C4-2B (cell line): ENCODE data around the gene ACLY.

Experiments used
- H3K27ac ChIP-seq: fragments of 450-650 bp; 2 replicates; pipeline ENCODE4 v1.5.1; 2017
- CTCF ChIP-seq: fragments of 450-650 bp; conservative IDR thresholded peaks from 2 replicates; pipeline ENCODE4 v1.5.1; 2017; ENCODE audit warnings: mild to moderate bottlenecking
- ZFX ChIP-seq: fragments of 450-650 bp; IDR thresholded peaks from 2 replicates; pipeline ENCODE4 v1.6.1; 2017

The ACLY gene

DNA sequence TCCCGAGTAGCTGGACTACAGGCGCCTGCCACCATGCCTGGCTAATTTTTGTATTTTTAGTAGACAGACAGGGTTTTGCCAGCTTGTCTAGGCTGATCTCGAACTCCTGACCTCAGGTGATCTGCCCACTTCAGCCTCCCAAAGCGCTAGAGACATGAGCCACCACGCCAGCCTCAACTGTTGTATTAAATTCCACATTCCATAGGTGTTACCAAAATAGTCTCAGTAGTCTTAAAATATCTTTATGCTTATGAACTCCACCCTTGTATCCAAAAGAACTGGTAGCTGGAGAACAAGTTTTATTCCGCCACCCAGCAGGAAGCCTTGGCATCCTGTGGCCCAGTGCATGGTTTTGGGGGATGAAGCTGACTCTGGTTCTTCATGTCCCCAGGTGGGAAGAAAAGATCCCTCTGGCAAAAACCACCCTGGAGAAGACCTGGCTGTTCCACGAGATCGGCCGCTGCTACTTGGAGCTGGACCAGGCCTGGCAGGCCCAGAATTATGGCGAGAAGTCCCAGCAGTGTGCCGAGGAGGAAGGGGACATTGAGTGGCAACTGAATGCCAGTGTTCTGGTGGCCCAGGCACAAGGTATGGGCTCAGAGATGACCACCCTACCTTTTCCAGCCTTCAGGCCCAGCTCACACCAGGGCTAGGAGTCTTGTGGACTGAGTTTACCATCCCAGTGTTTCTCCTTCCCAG, 30.2 kb upstream of the ACLY start:
- no peak overlapping the region for H3K27ac ChIP-seq
- TF ChIP-seq CTCF (no peak), ZFX (no peak)

GRCh38 chr17:41944943-41945342, 26.2 kb upstream of the ACLY start:
- TF ChIP-seq CTCF (no peak), ZFX (no peak)
- H3K27ac ChIP-seq: no peak overlapping the region

- no peak overlapping the region for H3K27ac ChIP-seq
- TF ChIP-seq ZFX (no peak), CTCF (no peak)
Observed at GRCh38 chr17:41943492-41943891, 24.7 kb upstream of the ACLY start.

DNA sequence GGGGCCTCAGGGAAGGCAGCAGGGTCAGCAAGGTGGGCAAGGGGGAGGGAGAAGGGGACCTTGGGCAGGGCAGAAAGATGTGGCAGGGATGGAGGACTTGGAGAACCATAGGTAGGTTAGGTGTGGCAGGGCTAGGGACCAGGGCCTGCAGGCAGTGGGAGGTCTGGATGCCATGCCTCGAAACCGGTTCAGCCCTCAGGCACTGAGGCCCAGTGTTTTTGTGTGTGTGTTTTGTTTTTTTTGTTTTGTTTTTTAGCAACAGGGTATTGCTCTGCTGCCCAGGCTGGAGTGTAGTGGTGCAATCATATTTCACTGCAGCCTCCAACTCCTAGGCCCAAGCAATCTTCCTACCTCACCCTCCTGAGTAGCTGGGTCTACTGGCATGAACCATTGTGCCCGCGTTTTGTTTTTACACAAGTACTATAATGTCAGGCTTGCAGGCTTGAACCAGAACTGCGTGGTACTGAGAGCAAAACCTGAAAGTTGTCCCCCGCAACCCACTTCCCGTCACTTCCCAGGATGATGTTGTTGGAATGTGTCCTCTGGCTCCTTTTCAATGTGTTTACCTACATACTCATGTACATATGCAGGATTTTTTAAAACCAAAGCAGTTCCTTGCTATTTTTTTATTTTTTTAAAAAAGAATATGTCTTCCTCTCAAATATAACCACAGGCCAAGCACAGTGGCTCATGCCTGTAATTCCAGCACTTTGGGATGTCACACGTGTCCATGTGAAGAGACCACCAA, 24.0 kb upstream of the ACLY start:
- TF ChIP-seq CTCF: no peak
- TF ChIP-seq ZFX: no peak
- H3K27ac ChIP-seq: no peak overlapping the region

GRCh38 chr17:41941168-41941567, 22.4 kb upstream of the ACLY start:
- TF ChIP-seq ZFX (no peak), CTCF (no peak)
- no peak overlapping the region for H3K27ac ChIP-seq

- TF ChIP-seq CTCF: no peak
- no peak for TF ChIP-seq ZFX
- H3K27ac ChIP-seq: no peak overlapping the region
Observed at GRCh38 chr17:41939693-41940090, 20.9 kb upstream of the ACLY start.

DNA sequence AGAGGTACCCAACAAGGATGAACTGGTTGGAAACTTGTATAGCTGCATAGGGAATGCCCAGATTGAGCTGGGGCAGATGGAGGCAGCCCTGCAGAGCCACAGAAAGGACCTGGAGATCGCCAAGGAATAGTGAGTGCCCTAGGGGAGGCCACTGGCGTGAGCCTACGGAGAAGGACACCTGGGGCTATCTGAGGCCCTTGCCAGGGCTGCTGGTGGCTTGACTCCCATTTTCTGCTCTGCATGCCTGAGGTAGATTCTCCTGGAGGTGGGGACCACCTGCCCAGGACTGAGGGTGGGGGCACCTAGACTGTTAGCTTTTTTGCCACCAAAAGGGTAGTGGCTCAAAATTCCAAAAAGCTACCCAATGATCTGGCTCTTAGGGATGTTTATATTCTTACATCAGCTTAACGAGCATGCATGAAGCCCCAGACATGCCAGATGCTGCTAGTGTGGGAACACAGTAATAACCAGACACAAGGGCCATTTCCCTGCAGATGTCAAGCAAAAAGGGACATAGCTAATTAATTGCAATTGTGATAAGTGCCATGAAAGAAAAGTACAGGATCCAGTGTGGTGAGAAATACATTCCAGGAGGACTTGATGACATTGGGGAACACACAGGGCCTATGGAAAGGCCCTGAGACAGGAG, 20.4 kb upstream of the ACLY start:
- no peak overlapping the region for H3K27ac ChIP-seq
- TF ChIP-seq ZFX (no peak), CTCF (no peak)
